Ishikawa (cell line): ENCODE results near the gene ECSIT.

ENCODE experiments used
- CEBPB ChIP-seq: IDR thresholded peaks from 2 replicates; pipeline ENCODE4 v1.6.1; 2012
- EP300 ChIP-seq: IDR thresholded peaks from 2 replicates; pipeline ENCODE4 v1.6.1; 2012; ENCODE audit warnings: borderline replicate concordance
- FOXM1 ChIP-seq: IDR thresholded peaks from 2 replicates; pipeline ENCODE4 v1.6.1; 2012; ENCODE audit warnings: low read depth, borderline replicate concordance
- RAD21 ChIP-seq: IDR thresholded peaks from 2 replicates; pipeline ENCODE4 v1.6.1; 2012; ENCODE audit warnings: low read depth
- TAF1 ChIP-seq: IDR thresholded peaks from 2 replicates; pipeline ENCODE4 v1.6.1; 2012; ENCODE audit warnings: low read depth, mild to moderate bottlenecking
- TCF12 ChIP-seq: IDR thresholded peaks from 2 replicates; pipeline ENCODE4 v1.6.1; 2012; ENCODE audit warnings: low read depth
- YY1 ChIP-seq: IDR thresholded peaks from 2 replicates; pipeline ENCODE4 v1.6.1; 2012; ENCODE audit warnings: low read depth
- ZBTB7A ChIP-seq: IDR thresholded peaks from 2 replicates; pipeline ENCODE4 v1.6.1; 2012; ENCODE audit warnings: low read depth
- TF ChIP-seq, protein P1 (sequence below): IDR thresholded peaks from 2 replicates; pipeline ENCODE4 v1.6.1; 2012; ENCODE audit warnings: low read depth, mild to moderate bottlenecking
- TF ChIP-seq, protein P2 (sequence below): IDR thresholded peaks from 2 replicates; pipeline ENCODE4 v1.6.1; 2012

DNA sequence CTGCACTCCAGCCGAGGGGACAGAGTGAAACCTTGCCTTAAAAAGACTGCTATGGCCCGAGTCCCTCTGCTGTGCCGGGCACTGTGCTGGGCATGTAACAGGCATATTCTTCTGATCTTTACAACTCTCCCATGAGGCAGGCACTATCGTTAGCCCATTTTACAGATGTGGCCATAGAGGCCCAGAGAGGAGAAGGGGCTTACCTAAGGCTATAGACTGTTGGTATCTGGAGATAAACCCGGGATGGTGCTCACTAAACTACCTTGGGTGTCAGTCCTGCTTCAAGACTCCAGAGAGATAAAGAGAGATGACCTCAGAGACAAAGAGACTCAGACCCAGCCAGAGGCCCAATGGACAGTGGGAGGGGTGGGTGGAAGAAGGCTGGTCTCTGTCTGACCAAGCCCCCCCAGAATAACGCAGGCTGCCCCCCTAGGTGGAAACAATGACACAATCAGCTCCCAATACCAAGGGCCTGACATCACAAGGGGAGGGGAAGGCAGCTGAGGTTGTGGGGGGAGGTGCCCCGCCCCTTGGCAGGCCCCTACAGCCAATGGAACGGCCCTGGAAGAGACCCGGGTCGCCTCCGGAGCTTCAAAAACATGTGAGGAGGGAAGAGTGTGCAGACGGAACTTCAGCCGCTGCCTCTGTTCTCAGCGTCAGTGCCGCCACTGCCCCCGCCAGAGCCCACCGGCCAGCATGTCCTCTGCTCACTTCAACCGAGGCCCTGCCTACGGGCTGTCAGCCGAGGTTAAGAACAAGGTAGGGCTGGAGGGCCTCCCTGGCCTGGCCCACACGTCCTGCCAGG lies 9.5 kb upstream of the ECSIT start, which contains the start of gene CNN1:
- no peak for TF ChIP-seq CEBPB
- no peak for TF ChIP-seq TAF1
- TF ChIP-seq, protein P1, sequence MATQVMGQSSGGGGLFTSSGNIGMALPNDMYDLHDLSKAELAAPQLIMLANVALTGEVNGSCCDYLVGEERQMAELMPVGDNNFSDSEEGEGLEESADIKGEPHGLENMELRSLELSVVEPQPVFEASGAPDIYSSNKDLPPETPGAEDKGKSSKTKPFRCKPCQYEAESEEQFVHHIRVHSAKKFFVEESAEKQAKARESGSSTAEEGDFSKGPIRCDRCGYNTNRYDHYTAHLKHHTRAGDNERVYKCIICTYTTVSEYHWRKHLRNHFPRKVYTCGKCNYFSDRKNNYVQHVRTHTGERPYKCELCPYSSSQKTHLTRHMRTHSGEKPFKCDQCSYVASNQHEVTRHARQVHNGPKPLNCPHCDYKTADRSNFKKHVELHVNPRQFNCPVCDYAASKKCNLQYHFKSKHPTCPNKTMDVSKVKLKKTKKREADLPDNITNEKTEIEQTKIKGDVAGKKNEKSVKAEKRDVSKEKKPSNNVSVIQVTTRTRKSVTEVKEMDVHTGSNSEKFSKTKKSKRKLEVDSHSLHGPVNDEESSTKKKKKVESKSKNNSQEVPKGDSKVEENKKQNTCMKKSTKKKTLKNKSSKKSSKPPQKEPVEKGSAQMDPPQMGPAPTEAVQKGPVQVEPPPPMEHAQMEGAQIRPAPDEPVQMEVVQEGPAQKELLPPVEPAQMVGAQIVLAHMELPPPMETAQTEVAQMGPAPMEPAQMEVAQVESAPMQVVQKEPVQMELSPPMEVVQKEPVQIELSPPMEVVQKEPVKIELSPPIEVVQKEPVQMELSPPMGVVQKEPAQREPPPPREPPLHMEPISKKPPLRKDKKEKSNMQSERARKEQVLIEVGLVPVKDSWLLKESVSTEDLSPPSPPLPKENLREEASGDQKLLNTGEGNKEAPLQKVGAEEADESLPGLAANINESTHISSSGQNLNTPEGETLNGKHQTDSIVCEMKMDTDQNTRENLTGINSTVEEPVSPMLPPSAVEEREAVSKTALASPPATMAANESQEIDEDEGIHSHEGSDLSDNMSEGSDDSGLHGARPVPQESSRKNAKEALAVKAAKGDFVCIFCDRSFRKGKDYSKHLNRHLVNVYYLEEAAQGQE, result no peak
- TF ChIP-seq YY1, result no peak
- TF ChIP-seq RAD21, result no peak
- TF ChIP-seq, protein P2, sequence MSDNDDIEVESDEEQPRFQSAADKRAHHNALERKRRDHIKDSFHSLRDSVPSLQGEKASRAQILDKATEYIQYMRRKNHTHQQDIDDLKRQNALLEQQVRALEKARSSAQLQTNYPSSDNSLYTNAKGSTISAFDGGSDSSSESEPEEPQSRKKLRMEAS, result 0 out of 2 replicates have a peak, but pooled peaks have one; percentile 20
- no peak; the same call in 1 of the 2 replicates for TF ChIP-seq EP300
- peak; percentile 58; the same call in 1 of the 2 replicates for TF ChIP-seq ZBTB7A
- peak; percentile 32; the same call in 1 of the 2 replicates for TF ChIP-seq TCF12
- no peak for TF ChIP-seq FOXM1
